ENCODE data around the gene IZUMO2. TPM values are rescaled to one million over a fixed set of nuclear protein-coding genes. Genes with fewer than 3 reads are reported as not detected.
"Not testable (repeated sequence)": the region's sequence is repeated elsewhere in the genome, so short reads cannot be mapped to it uniquely, and the experiment has no call there.

Gene IZUMO2
- total and polyA plus RNA-seq, 9 donors = 0.16 to 0.34 TPM; not detected in 7

- DNase-seq; H3K4me3 ChIP-seq (ENCODE audit: low read length); H3K4me1 ChIP-seq (ENCODE audit: control insufficient read depth, insufficient read depth, low read length); H3K27me3 ChIP-seq (ENCODE audit: control insufficient read depth, insufficient read depth, low read length); H3K27ac ChIP-seq (ENCODE audit: low read length); H3K36me3 ChIP-seq (ENCODE audit: control insufficient read depth, insufficient read depth, low read length); H3K9me3 ChIP-seq (replicated peaks; ENCODE audit: control insufficient read depth, low read depth, low read length): not testable (repeated sequence)
- WGBS (ENCODE audit: insufficient coverage) = no CpG with 5 or more reads among the region's 1 CpG
These were observed 21.2 kb downstream of the IZUMO2 start for GRCh38 chr19:50141921-50142320.

- not testable (repeated sequence) for H3K9me3 ChIP-seq (replicated peaks; ENCODE audit: control insufficient read depth, low read depth, low read length); H3K27me3 ChIP-seq (ENCODE audit: control insufficient read depth, insufficient read depth, low read length); H3K36me3 ChIP-seq (ENCODE audit: control insufficient read depth, insufficient read depth, low read length); H3K4me3 ChIP-seq (ENCODE audit: low read length); H3K4me1 ChIP-seq (ENCODE audit: control insufficient read depth, insufficient read depth, low read length); H3K27ac ChIP-seq (ENCODE audit: low read length); DNase-seq
- WGBS (ENCODE audit: insufficient coverage) = 89% methylated on average over 15 of the region's 36 CpGs
These were observed 22.8 kb downstream of the IZUMO2 start for GRCh38 chr19:50140118-50140845.

GRCh38 chr19:50136603-50137365 lies 26.3 kb downstream of the IZUMO2 start:
- not testable (repeated sequence) for DNase-seq; H3K9me3 ChIP-seq (replicated peaks; ENCODE audit: control insufficient read depth, low read depth, low read length); H3K36me3 ChIP-seq (ENCODE audit: control insufficient read depth, insufficient read depth, low read length); H3K4me3 ChIP-seq (ENCODE audit: low read length); H3K27ac ChIP-seq (ENCODE audit: low read length); H3K4me1 ChIP-seq (ENCODE audit: control insufficient read depth, insufficient read depth, low read length); H3K27me3 ChIP-seq (ENCODE audit: control insufficient read depth, insufficient read depth, low read length)
- 86% methylated on average over 8 of the region's 23 CpGs for WGBS (ENCODE audit: insufficient coverage)

GRCh38 chr19:50135856-50136602 lies 27.1 kb downstream of the IZUMO2 start:
- H3K36me3 ChIP-seq (ENCODE audit: control insufficient read depth, insufficient read depth, low read length); H3K4me1 ChIP-seq (ENCODE audit: control insufficient read depth, insufficient read depth, low read length); DNase-seq; H3K9me3 ChIP-seq (replicated peaks; ENCODE audit: control insufficient read depth, low read depth, low read length); H3K4me3 ChIP-seq (ENCODE audit: low read length); H3K27me3 ChIP-seq (ENCODE audit: control insufficient read depth, insufficient read depth, low read length); H3K27ac ChIP-seq (ENCODE audit: low read length): not testable (repeated sequence)
- 94% methylated on average over 7 of the region's 10 CpGs for whole genome bisulfite sequencing (ENCODE audit: insufficient coverage)

GRCh38 chr19:50134777-50135719 lies 28.0 kb downstream of the IZUMO2 start:
- H3K9me3 ChIP-seq (replicated peaks; ENCODE audit: control insufficient read depth, low read depth, low read length) = not testable (repeated sequence)
- no CpG with 5 or more reads among the region's 21 CpGs for WGBS (ENCODE audit: insufficient coverage)

GRCh38 chr19:50133518-50134492 lies 29.3 kb downstream of the IZUMO2 start:
- not testable (repeated sequence) for H3K36me3 ChIP-seq (ENCODE audit: control insufficient read depth, insufficient read depth, low read length); DNase-seq; H3K27me3 ChIP-seq (ENCODE audit: control insufficient read depth, insufficient read depth, low read length); H3K4me3 ChIP-seq (ENCODE audit: low read length); H3K27ac ChIP-seq (ENCODE audit: low read length); H3K4me1 ChIP-seq (ENCODE audit: control insufficient read depth, insufficient read depth, low read length); H3K9me3 ChIP-seq (replicated peaks; ENCODE audit: control insufficient read depth, low read depth, low read length)
- 89% methylated on average over 5 of the region's 31 CpGs for WGBS (ENCODE audit: insufficient coverage)

More at GRCh38 chr19:50134777-50135719, 28.0 kb downstream of the IZUMO2 start:
- not testable (repeated sequence) for H3K4me3 ChIP-seq (ENCODE audit: low read length); H3K36me3 ChIP-seq (ENCODE audit: control insufficient read depth, insufficient read depth, low read length); DNase-seq; H3K27ac ChIP-seq (ENCODE audit: low read length); H3K4me1 ChIP-seq (ENCODE audit: control insufficient read depth, insufficient read depth, low read length); H3K27me3 ChIP-seq (ENCODE audit: control insufficient read depth, insufficient read depth, low read length)

GRCh38 chr19:50104012-50104411 lies 59.1 kb downstream of the IZUMO2 start:
- no CpG with 5 or more reads among the region's 13 CpGs for WGBS (ENCODE audit: insufficient coverage)

GRCh38 chr19:50103405-50103804 lies 59.7 kb downstream of the IZUMO2 start:
- H3K27me3 ChIP-seq (ENCODE audit: control insufficient read depth, insufficient read depth, low read length); DNase-seq; H3K4me1 ChIP-seq (ENCODE audit: control insufficient read depth, insufficient read depth, low read length); H3K27ac ChIP-seq (ENCODE audit: low read length); H3K9me3 ChIP-seq (replicated peaks; ENCODE audit: control insufficient read depth, low read depth, low read length); H3K36me3 ChIP-seq (ENCODE audit: control insufficient read depth, insufficient read depth, low read length); H3K4me3 ChIP-seq (ENCODE audit: low read length): not testable (repeated sequence)
- WGBS (ENCODE audit: insufficient coverage) = no CpG with 5 or more reads among the region's 13 CpGs

More at GRCh38 chr19:50104012-50104411, 59.1 kb downstream of the IZUMO2 start:
- H3K27ac ChIP-seq (ENCODE audit: low read length); H3K27me3 ChIP-seq (ENCODE audit: control insufficient read depth, insufficient read depth, low read length); H3K36me3 ChIP-seq (ENCODE audit: control insufficient read depth, insufficient read depth, low read length); H3K4me3 ChIP-seq (ENCODE audit: low read length); H3K9me3 ChIP-seq (replicated peaks; ENCODE audit: control insufficient read depth, low read depth, low read length); H3K4me1 ChIP-seq (ENCODE audit: control insufficient read depth, insufficient read depth, low read length); DNase-seq: not testable (repeated sequence)

All from muscle of leg (tissue), 11 donors.